B cell (primary cell): ENCODE data around the gene HOXA3.

Experiments used
- EZH2 ChIP-seq: IDR thresholded peaks from 2 replicates; pipeline ENCODE4 v1.6.1; 2012; ENCODE audit warnings: borderline replicate concordance, low read depth, mild to moderate bottlenecking, moderate library complexity, low read length; ENCODE audit not compliant: insufficient read depth, poor library complexity, severe bottlenecking
- TF ChIP-seq, protein P1 (sequence below): fragments of 200-600 bp; IDR thresholded peaks from one replicate; pipeline ENCODE4 v1.8.0; 2022; ENCODE audit warnings: antibody characterized with exemption, mild to moderate bottlenecking

DNA sequence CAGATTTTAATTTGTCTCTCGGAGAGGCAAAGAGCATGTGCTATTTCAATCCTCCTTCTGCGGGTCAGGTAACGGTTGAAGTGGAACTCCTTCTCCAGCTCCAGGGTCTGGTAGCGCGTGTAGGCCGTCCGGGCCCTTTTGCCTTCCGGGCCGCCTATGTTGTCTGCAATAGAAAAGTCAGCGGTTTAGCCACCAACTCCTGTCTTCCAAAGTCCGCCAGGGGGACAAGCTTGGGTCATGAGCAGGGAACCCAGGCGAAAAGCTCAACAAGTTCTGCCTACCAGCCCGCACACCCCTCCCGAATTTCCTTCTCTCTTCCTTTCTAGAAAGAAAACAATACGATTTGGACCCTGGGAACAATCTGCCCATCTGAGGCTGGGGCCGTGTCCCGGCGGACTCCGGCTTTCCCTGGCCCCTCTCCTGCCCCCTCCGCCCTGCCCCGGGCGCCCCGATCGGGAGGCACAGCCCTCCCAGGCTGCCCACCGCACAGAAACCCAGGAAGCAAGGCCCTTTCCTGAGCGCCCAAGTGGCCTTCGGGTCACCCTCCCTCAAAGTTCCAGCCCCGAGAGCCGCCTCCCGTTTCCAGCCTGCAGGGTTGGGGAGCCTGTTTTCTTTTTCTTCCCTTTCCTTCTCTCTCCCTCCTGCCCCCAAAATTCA is 10.3 kb downstream of the HOXA3 start:
- TF ChIP-seq, protein P1, sequence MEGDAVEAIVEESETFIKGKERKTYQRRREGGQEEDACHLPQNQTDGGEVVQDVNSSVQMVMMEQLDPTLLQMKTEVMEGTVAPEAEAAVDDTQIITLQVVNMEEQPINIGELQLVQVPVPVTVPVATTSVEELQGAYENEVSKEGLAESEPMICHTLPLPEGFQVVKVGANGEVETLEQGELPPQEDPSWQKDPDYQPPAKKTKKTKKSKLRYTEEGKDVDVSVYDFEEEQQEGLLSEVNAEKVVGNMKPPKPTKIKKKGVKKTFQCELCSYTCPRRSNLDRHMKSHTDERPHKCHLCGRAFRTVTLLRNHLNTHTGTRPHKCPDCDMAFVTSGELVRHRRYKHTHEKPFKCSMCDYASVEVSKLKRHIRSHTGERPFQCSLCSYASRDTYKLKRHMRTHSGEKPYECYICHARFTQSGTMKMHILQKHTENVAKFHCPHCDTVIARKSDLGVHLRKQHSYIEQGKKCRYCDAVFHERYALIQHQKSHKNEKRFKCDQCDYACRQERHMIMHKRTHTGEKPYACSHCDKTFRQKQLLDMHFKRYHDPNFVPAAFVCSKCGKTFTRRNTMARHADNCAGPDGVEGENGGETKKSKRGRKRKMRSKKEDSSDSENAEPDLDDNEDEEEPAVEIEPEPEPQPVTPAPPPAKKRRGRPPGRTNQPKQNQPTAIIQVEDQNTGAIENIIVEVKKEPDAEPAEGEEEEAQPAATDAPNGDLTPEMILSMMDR: no peak
- TF ChIP-seq EZH2: no peak
